Measurements from ENCODE around the gene TM4SF1. TPM values are rescaled to one million over a fixed set of nuclear protein-coding genes. Genes with fewer than 3 reads are reported as not detected.

Gene TM4SF1
- total RNA-seq, 1 donor from 2014 or later = 81.4 TPM

GRCh38 chr3:149332771-149333170 lies 44.7 kb downstream of the TM4SF1 start:
- Histone ChIP-seq H3K4me1 (ENCODE audit: control insufficient read depth in 3 of 3, insufficient read depth in 3 of 3, low read length in 3 of 3) (no peaks in the 10 kb centered on the region), H3K9ac (ENCODE audit: low read depth in 1 of 3, low read length in 3 of 3) (peak overlapping the region in 2 of 3 donors; percentile 25 to 66), H3K27me3 (ENCODE audit: control insufficient read depth in 3 of 3, insufficient read depth in 3 of 3, low read length in 3 of 3) (no peaks in the 10 kb centered on the region), H3K4me3 (ENCODE audit: low read length in 3 of 3) (peak overlapping the region in 2 of 3 donors; percentile 1 to 25), H3K27ac (ENCODE audit: low read depth, low read length) (peak overlapping the region; percentile 42), H3K36me3 (ENCODE audit: control insufficient read depth in 3 of 3, insufficient read depth in 3 of 3, low read length in 3 of 3) (no peaks in the 10 kb centered on the region), H3K9me3 (ENCODE audit: control insufficient read depth in 3 of 3, low read length in 3 of 3) (no peaks in the 10 kb centered on the region)

- Histone ChIP-seq H3K36me3 (ENCODE audit: control insufficient read depth in 3 of 3, insufficient read depth in 3 of 3, low read length in 3 of 3) (no peaks in the 10 kb centered on the region), H3K27me3 (ENCODE audit: control insufficient read depth in 3 of 3, insufficient read depth in 3 of 3, low read length in 3 of 3) (no peaks in the 10 kb centered on the region), H3K9ac (ENCODE audit: low read depth in 1 of 3, low read length in 3 of 3) (peak overlapping the region in 1 of 3 donors; percentile 66), H3K4me1 (ENCODE audit: control insufficient read depth in 3 of 3, insufficient read depth in 3 of 3, low read length in 3 of 3) (no peaks in the 10 kb centered on the region), H3K9me3 (ENCODE audit: control insufficient read depth in 3 of 3, low read length in 3 of 3) (no peaks in the 10 kb centered on the region), H3K27ac (ENCODE audit: low read depth, low read length) (peak overlapping the region; percentile 42), H3K4me3 (ENCODE audit: low read length in 3 of 3) (peak overlapping the region in 1 of 3 donors; percentile 25)
Observed at GRCh38 chr3:149332227-149332765, 45.2 kb downstream of the TM4SF1 start.

GRCh38 chr3:149331396-149331795 lies 46.1 kb downstream of the TM4SF1 start:
- Histone ChIP-seq H3K4me1 (ENCODE audit: control insufficient read depth in 3 of 3, insufficient read depth in 3 of 3, low read length in 3 of 3) (no peaks in the 10 kb centered on the region), H3K27ac (ENCODE audit: low read depth, low read length) (no peak overlapping the region), H3K27me3 (ENCODE audit: control insufficient read depth in 3 of 3, insufficient read depth in 3 of 3, low read length in 3 of 3) (no peaks in the 10 kb centered on the region), H3K36me3 (ENCODE audit: control insufficient read depth in 3 of 3, insufficient read depth in 3 of 3, low read length in 3 of 3) (no peaks in the 10 kb centered on the region), H3K4me3 (ENCODE audit: low read length in 3 of 3) (no peak overlapping the region), H3K9ac (ENCODE audit: low read depth in 1 of 3, low read length in 3 of 3) (no peak overlapping the region), H3K9me3 (ENCODE audit: control insufficient read depth in 3 of 3, low read length in 3 of 3) (no peaks in the 10 kb centered on the region)

GRCh38 chr3:149330609-149331331 lies 46.7 kb downstream of the TM4SF1 start:
- no peaks in the 10 kb centered on the region for H3K27me3 ChIP-seq (ENCODE audit: control insufficient read depth in 3 of 3, insufficient read depth in 3 of 3, low read length in 3 of 3)
- H3K9ac ChIP-seq (ENCODE audit: low read depth in 1 of 3, low read length in 3 of 3) = no peak overlapping the region
- no peak overlapping the region for H3K27ac ChIP-seq (ENCODE audit: low read depth, low read length)
- no peaks in the 10 kb centered on the region for H3K9me3 ChIP-seq (ENCODE audit: control insufficient read depth in 3 of 3, low read length in 3 of 3)
- H3K4me1 ChIP-seq (ENCODE audit: control insufficient read depth in 3 of 3, insufficient read depth in 3 of 3, low read length in 3 of 3) = no peaks in the 10 kb centered on the region
- no peak overlapping the region for H3K4me3 ChIP-seq (ENCODE audit: low read length in 3 of 3)
- no peaks in the 10 kb centered on the region for H3K36me3 ChIP-seq (ENCODE audit: control insufficient read depth in 3 of 3, insufficient read depth in 3 of 3, low read length in 3 of 3)

- Histone ChIP-seq H3K27me3 (ENCODE audit: control insufficient read depth in 3 of 3, insufficient read depth in 3 of 3, low read length in 3 of 3) (no peaks in the 10 kb centered on the region), H3K36me3 (ENCODE audit: control insufficient read depth in 3 of 3, insufficient read depth in 3 of 3, low read length in 3 of 3) (no peaks in the 10 kb centered on the region), H3K27ac (ENCODE audit: low read depth, low read length) (no peak overlapping the region), H3K4me3 (ENCODE audit: low read length in 3 of 3) (no peak overlapping the region), H3K9ac (ENCODE audit: low read depth in 1 of 3, low read length in 3 of 3) (no peak overlapping the region), H3K9me3 (ENCODE audit: control insufficient read depth in 3 of 3, low read length in 3 of 3) (no peaks in the 10 kb centered on the region), H3K4me1 (ENCODE audit: control insufficient read depth in 3 of 3, insufficient read depth in 3 of 3, low read length in 3 of 3) (no peaks in the 10 kb centered on the region)
Observed at GRCh38 chr3:149327156-149327555, 50.3 kb downstream of the TM4SF1 start.

GRCh38 chr3:149325581-149325980 lies 51.9 kb downstream of the TM4SF1 start:
- Histone ChIP-seq H3K4me3 (ENCODE audit: low read length in 3 of 3) (no peak overlapping the region), H3K9ac (ENCODE audit: low read depth in 1 of 3, low read length in 3 of 3) (no peak overlapping the region), H3K36me3 (ENCODE audit: control insufficient read depth in 3 of 3, insufficient read depth in 3 of 3, low read length in 3 of 3) (no peaks in the 10 kb centered on the region), H3K27ac (ENCODE audit: low read depth, low read length) (no peak overlapping the region), H3K9me3 (ENCODE audit: control insufficient read depth in 3 of 3, low read length in 3 of 3) (no peaks in the 10 kb centered on the region), H3K4me1 (ENCODE audit: control insufficient read depth in 3 of 3, insufficient read depth in 3 of 3, low read length in 3 of 3) (no peaks in the 10 kb centered on the region), H3K27me3 (ENCODE audit: control insufficient read depth in 3 of 3, insufficient read depth in 3 of 3, low read length in 3 of 3) (no peaks in the 10 kb centered on the region)

GRCh38 chr3:149324332-149324731 lies 53.1 kb downstream of the TM4SF1 start:
- Histone ChIP-seq H3K4me3 (ENCODE audit: low read length in 3 of 3) (no peak overlapping the region), H3K27ac (ENCODE audit: low read depth, low read length) (no peak overlapping the region), H3K9ac (ENCODE audit: low read depth in 1 of 3, low read length in 3 of 3) (no peak overlapping the region), H3K27me3 (ENCODE audit: control insufficient read depth in 3 of 3, insufficient read depth in 3 of 3, low read length in 3 of 3) (no peaks in the 10 kb centered on the region), H3K9me3 (ENCODE audit: control insufficient read depth in 3 of 3, low read length in 3 of 3) (no peaks in the 10 kb centered on the region), H3K4me1 (ENCODE audit: control insufficient read depth in 3 of 3, insufficient read depth in 3 of 3, low read length in 3 of 3) (no peaks in the 10 kb centered on the region), H3K36me3 (ENCODE audit: control insufficient read depth in 3 of 3, insufficient read depth in 3 of 3, low read length in 3 of 3) (no peaks in the 10 kb centered on the region)

- Histone ChIP-seq H3K27ac (ENCODE audit: low read depth, low read length) (no peak overlapping the region), H3K9ac (ENCODE audit: low read depth in 1 of 3, low read length in 3 of 3) (no peak overlapping the region), H3K4me3 (ENCODE audit: low read length in 3 of 3) (no peak overlapping the region), H3K36me3 (ENCODE audit: control insufficient read depth in 3 of 3, insufficient read depth in 3 of 3, low read length in 3 of 3) (no peaks in the 10 kb centered on the region), H3K27me3 (ENCODE audit: control insufficient read depth in 3 of 3, insufficient read depth in 3 of 3, low read length in 3 of 3) (no peaks in the 10 kb centered on the region), H3K4me1 (ENCODE audit: control insufficient read depth in 3 of 3, insufficient read depth in 3 of 3, low read length in 3 of 3) (no peaks in the 10 kb centered on the region), H3K9me3 (ENCODE audit: control insufficient read depth in 3 of 3, low read length in 3 of 3) (no peaks in the 10 kb centered on the region)
Observed at GRCh38 chr3:149321640-149322039, 55.8 kb downstream of the TM4SF1 start.

- H3K4me3 ChIP-seq (ENCODE audit: low read length in 3 of 3) = no peak overlapping the region
- H3K4me1 ChIP-seq (ENCODE audit: control insufficient read depth in 3 of 3, insufficient read depth in 3 of 3, low read length in 3 of 3) = no peaks in the 10 kb centered on the region
- H3K9me3 ChIP-seq (ENCODE audit: control insufficient read depth in 3 of 3, low read length in 3 of 3) = no peaks in the 10 kb centered on the region
- H3K27me3 ChIP-seq (ENCODE audit: control insufficient read depth in 3 of 3, insufficient read depth in 3 of 3, low read length in 3 of 3) = no peaks in the 10 kb centered on the region
- no peak overlapping the region for H3K9ac ChIP-seq (ENCODE audit: low read depth in 1 of 3, low read length in 3 of 3)
- H3K36me3 ChIP-seq (ENCODE audit: control insufficient read depth in 3 of 3, insufficient read depth in 3 of 3, low read length in 3 of 3) = no peaks in the 10 kb centered on the region
- no peak overlapping the region for H3K27ac ChIP-seq (ENCODE audit: low read depth, low read length)
Observed at GRCh38 chr3:149321136-149321535, 56.3 kb downstream of the TM4SF1 start.

GRCh38 chr3:149319750-149320149 lies 57.7 kb downstream of the TM4SF1 start:
- Histone ChIP-seq H3K4me3 (ENCODE audit: low read length in 3 of 3) (no peak overlapping the region), H3K9ac (ENCODE audit: low read depth in 1 of 3, low read length in 3 of 3) (no peak overlapping the region), H3K36me3 (ENCODE audit: control insufficient read depth in 3 of 3, insufficient read depth in 3 of 3, low read length in 3 of 3) (no peaks in the 10 kb centered on the region), H3K9me3 (ENCODE audit: control insufficient read depth in 3 of 3, low read length in 3 of 3) (no peaks in the 10 kb centered on the region), H3K27ac (ENCODE audit: low read depth, low read length) (no peak overlapping the region), H3K4me1 (ENCODE audit: control insufficient read depth in 3 of 3, insufficient read depth in 3 of 3, low read length in 3 of 3) (no peaks in the 10 kb centered on the region), H3K27me3 (ENCODE audit: control insufficient read depth in 3 of 3, insufficient read depth in 3 of 3, low read length in 3 of 3) (no peaks in the 10 kb centered on the region)

Measured in skeletal muscle tissue (tissue), 4 donors.